Measurements from ENCODE around the gene CTIF. TPM values are rescaled to one million over a fixed set of nuclear protein-coding genes. Genes with fewer than 3 reads are reported as not detected.
A peak's percentile ranks its signal among the peaks of the same experiment; 100 is the strongest.

Gene CTIF
- total RNA-seq, 2 experiments from 2014 or later = 0.06 to 0.38 TPM

DNA sequence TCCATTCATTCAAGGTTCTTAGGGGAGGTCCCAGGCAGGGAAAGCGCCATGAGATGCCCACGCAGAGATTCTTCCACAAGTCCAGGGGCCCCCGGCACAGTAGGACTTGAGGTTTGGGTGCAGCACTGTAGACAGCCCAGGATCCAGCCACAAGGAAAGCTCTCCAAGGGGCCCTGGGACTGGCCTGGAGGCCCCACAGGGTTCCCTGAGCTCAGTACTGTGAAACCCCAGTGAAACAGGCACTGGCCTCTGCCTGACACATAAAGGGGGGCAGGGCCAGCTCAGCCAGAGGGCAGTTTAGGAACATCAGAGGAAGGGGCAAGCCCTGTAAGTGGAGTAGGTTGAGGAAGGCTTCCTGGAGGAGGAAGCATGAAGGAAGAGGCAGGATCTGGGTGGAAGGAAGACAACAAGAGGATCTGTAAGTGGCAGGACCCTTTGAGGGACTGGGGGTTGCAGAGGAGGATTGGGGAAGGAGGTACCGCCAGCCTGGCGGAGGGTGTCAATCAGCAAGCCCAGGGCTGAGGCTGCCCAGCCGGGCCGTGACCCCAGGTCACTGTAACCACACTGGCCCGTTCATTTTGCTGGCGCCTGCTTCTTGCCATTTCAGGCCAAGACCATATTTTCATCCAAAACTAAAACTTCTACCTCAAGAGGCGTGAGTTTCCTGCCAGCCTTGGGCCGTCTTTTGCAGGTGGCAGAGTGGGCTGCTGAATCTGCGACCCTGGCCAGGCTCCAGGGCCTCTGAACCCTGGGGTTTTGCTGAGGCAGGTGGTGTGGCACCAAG is 236.7 kb downstream of the CTIF start:
- Histone ChIP-seq H3K9me3 (ENCODE audit: low read length) (no peaks in the 10 kb centered on the region), H2AFZ (ENCODE audit: low read length) (no peak overlapping the region), H3K4me2 (ENCODE audit: low read length) (no peak overlapping the region), H3K36me3 (ENCODE audit: insufficient read depth, low read length) (no peaks in the 10 kb centered on the region), H3K9me2 (ENCODE audit: insufficient read depth, low read length) (no peaks in the 10 kb centered on the region), H3K79me2 (ENCODE audit: insufficient read depth, low read depth, low read length) (no peaks in the 10 kb centered on the region), H3K4me3 (ENCODE audit: low read depth, low read length, poor library complexity, severe bottlenecking) (no peak overlapping the region), H4K20me1 (ENCODE audit: insufficient read depth, low read length) (no peaks in the 10 kb centered on the region), H3K4me1 (ENCODE audit: insufficient read depth, low read length, poor library complexity, severe bottlenecking) (peaks cover 31% of the 10 kb centered on the region), H3K27ac (ENCODE audit: low read depth, low read length, poor library complexity, severe bottlenecking) (no peak overlapping the region)
- TF ChIP-seq, protein P1, sequence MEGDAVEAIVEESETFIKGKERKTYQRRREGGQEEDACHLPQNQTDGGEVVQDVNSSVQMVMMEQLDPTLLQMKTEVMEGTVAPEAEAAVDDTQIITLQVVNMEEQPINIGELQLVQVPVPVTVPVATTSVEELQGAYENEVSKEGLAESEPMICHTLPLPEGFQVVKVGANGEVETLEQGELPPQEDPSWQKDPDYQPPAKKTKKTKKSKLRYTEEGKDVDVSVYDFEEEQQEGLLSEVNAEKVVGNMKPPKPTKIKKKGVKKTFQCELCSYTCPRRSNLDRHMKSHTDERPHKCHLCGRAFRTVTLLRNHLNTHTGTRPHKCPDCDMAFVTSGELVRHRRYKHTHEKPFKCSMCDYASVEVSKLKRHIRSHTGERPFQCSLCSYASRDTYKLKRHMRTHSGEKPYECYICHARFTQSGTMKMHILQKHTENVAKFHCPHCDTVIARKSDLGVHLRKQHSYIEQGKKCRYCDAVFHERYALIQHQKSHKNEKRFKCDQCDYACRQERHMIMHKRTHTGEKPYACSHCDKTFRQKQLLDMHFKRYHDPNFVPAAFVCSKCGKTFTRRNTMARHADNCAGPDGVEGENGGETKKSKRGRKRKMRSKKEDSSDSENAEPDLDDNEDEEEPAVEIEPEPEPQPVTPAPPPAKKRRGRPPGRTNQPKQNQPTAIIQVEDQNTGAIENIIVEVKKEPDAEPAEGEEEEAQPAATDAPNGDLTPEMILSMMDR (conservative IDR thresholded peaks at IDR 0.05; ENCODE audit: low read length) = no peak
- ChIA-PET POLR2A (no interaction called here), CTCF (ENCODE audit: unreplicated experiment) (no interaction called here)
- BruUV-seq (replicated peaks) = no TSS peak
- no peak for DNase-seq (ENCODE audit: low spot score)
- intact Hi-C loops (cut with micrococcal nuclease; ENCODE audit: unreplicated experiment) = loop anchor here (2.0 to 5.0 kb wide), 3 partner anchors 122 to 247 kb away; partner anchors contain the start of gene SMAD7

GRCh38 chr18:48776156-48776555 is 237.3 kb downstream of the CTIF start:
- Histone ChIP-seq H4K20me1 (ENCODE audit: insufficient read depth, low read length) (no peaks in the 10 kb centered on the region), H3K4me1 (ENCODE audit: insufficient read depth, low read length, poor library complexity, severe bottlenecking) (peaks cover 31% of the 10 kb centered on the region), H3K4me3 (ENCODE audit: low read depth, low read length, poor library complexity, severe bottlenecking) (no peak overlapping the region), H3K9me2 (ENCODE audit: insufficient read depth, low read length) (no peaks in the 10 kb centered on the region), H3K4me2 (ENCODE audit: low read length) (no peak overlapping the region), H3K36me3 (ENCODE audit: insufficient read depth, low read length) (no peaks in the 10 kb centered on the region), H3K79me2 (ENCODE audit: insufficient read depth, low read depth, low read length) (no peaks in the 10 kb centered on the region), H2AFZ (ENCODE audit: low read length) (no peak overlapping the region), H3K27ac (ENCODE audit: low read depth, low read length, poor library complexity, severe bottlenecking) (no peak overlapping the region), H3K9me3 (ENCODE audit: low read length) (no peaks in the 10 kb centered on the region)
- intact Hi-C loops (cut with micrococcal nuclease; ENCODE audit: unreplicated experiment) = loop anchor here (2.0 to 5.0 kb wide), 3 partner anchors 121 to 246 kb away; partner anchors contain the start of gene SMAD7
- ChIA-PET CTCF (ENCODE audit: unreplicated experiment) (no interaction called here), POLR2A (no interaction called here)
- TF ChIP-seq, protein P1 (conservative IDR thresholded peaks at IDR 0.05; ENCODE audit: low read length) = no peak
- no peak for TF ChIP-seq EZH2phosphoT487 (IDR thresholded peaks at IDR 0.05; ENCODE audit: borderline replicate concordance, low read depth, low read length)
- no TSS peak for BruUV-seq (replicated peaks)
- no peak for DNase-seq (ENCODE audit: low spot score)

- no TSS peak for BruUV-seq (replicated peaks)
- DNase-seq (ENCODE audit: low spot score) = no peak
- H2AFZ ChIP-seq (ENCODE audit: low read length) = peak overlapping the region; percentile 67; the same call in 1 of the 2 replicates
- H3K4me1 ChIP-seq (ENCODE audit: insufficient read depth, low read length, poor library complexity, severe bottlenecking) = peaks cover 31% of the 10 kb centered on the region
- H3K4me3 ChIP-seq (ENCODE audit: low read depth, low read length, poor library complexity, severe bottlenecking) = no peak overlapping the region
- no peaks in the 10 kb centered on the region for H3K79me2 ChIP-seq (ENCODE audit: insufficient read depth, low read depth, low read length)
- intact Hi-C loops (cut with micrococcal nuclease; ENCODE audit: unreplicated experiment) = loop anchor here (1.0 to 5.0 kb wide), 4 partner anchors 121 to 246 kb away; partner anchors contain the start of gene SMAD7
- no peak overlapping the region for H3K27ac ChIP-seq (ENCODE audit: low read depth, low read length, poor library complexity, severe bottlenecking)
- TF ChIP-seq EZH2phosphoT487 (IDR thresholded peaks at IDR 0.05; ENCODE audit: borderline replicate concordance, low read depth, low read length) = no peak
- TF ChIP-seq, protein P1 (conservative IDR thresholded peaks at IDR 0.05; ENCODE audit: low read length) = no peak
- H3K9me2 ChIP-seq (ENCODE audit: insufficient read depth, low read length) = no peaks in the 10 kb centered on the region
- H4K20me1 ChIP-seq (ENCODE audit: insufficient read depth, low read length) = no peaks in the 10 kb centered on the region
- no peaks in the 10 kb centered on the region for H3K9me3 ChIP-seq (ENCODE audit: low read length)
- H3K36me3 ChIP-seq (ENCODE audit: insufficient read depth, low read length) = no peaks in the 10 kb centered on the region
- POLR2A ChIA-PET = no interaction called here
- H3K4me2 ChIP-seq (ENCODE audit: low read length) = no peak overlapping the region
- CTCF ChIA-PET (ENCODE audit: unreplicated experiment) = no interaction called here
Measured at GRCh38 chr18:48776641-48777025, 237.8 kb downstream of the CTIF start.

Measured in OCI-LY7 (cell line).